Endothelial cell of umbilical vein (primary cell): Measurements from ENCODE around the gene CNN1. TPM values are rescaled to one million over a fixed set of nuclear protein-coding genes. Genes with fewer than 3 reads are reported as not detected.
A peak's percentile ranks its signal among the peaks of the same experiment; 100 is the strongest.

ENCODE experiments used
- BruUV-seq: library from RNA; stranded (reverse); fragments of 400-500 nt; replicated peaks from 2 replicates; lab custom pipeline; 2021; lab: Mats Ljungman, UMichigan
- CTCF ChIA-PET: fragments of 300-600, 350-600 bp; sonication (Branson Sonifier 250); formaldehyde crosslinking; loops from one replicate; lab custom pipeline; 2021; ENCODE audit warnings: antibody characterized with exemption, inconsistent platforms; lab: Charles Lee
- POLR2A ChIA-PET: fragments of 300-600, 350-600 bp; sonication (Branson Sonifier 250); formaldehyde crosslinking; loops from one replicate; lab custom pipeline; 2021; ENCODE audit warnings: antibody characterized with exemption, inconsistent platforms; lab: Charles Lee
- DNase-seq: peaks from one replicate; pipeline ENCODE4 v3.0.0-alpha.2; 2011; ENCODE audit warnings: low read depth, low spot score
- FAIRE-seq: peaks from 2 replicates; lab custom pipeline; 2011; peaks lifted over from hg19 to GRCh38; lab: Jason Lieb, UNC
- H2AFZ ChIP-seq: 2 replicates; pipeline ENCODE4 v1.6.0; 2012; ENCODE audit warnings: low read depth, low read length, control low read depth, inconsistent platforms
- H3K27ac ChIP-seq: 2 replicates; pipeline ENCODE4 v1.5.1; 2011; ENCODE audit warnings: low read depth, mild to moderate bottlenecking, control low read depth, low read length, moderate library complexity; ENCODE audit not compliant: insufficient read depth
- H3K27me3 ChIP-seq, 2 experiments: 2 replicates each; pipeline versions ENCODE4 v1.6.0 to v1.6.1; 2011; ENCODE audit warnings: low read length in 2 of 2, mixed read lengths in 1 of 2; ENCODE audit not compliant: control insufficient read depth in 2 of 2, insufficient read depth in 2 of 2
- H3K36me3 ChIP-seq, 2 experiments: 2 replicates in 1 of 2; 3 replicates in 1 of 2; pipeline ENCODE4 v1.5.1; 2011; ENCODE audit warnings: low read length in 2 of 2, mild to moderate bottlenecking in 1 of 2, moderate library complexity in 1 of 2; ENCODE audit not compliant: control insufficient read depth in 2 of 2, insufficient read depth in 2 of 2; ENCODE audit errors: extremely low read depth in 1 of 2
- H3K4me1 ChIP-seq: 3 replicates; pipeline ENCODE4 v1.5.1; 2011; ENCODE audit warnings: mild to moderate bottlenecking, low read length; ENCODE audit not compliant: control insufficient read depth, insufficient read depth; ENCODE audit errors: extremely low read depth
- H3K4me2 ChIP-seq: 2 replicates; pipeline ENCODE4 v1.6.1; 2011; ENCODE audit warnings: low read length, control low read depth, mixed read lengths; ENCODE audit not compliant: insufficient read depth
- H3K4me3 ChIP-seq, 3 experiments: fragments of 200-600 bp in 1 of 3; sonication (generic), shearing (Covaris generic) in 1 of 3; replicated peaks in 1 of 3; 2 replicates each; pipeline ENCODE4 v1.5.1; 2011 to 2016; ENCODE audit warnings: control low read depth in 3 of 3, low read length in 3 of 3, mild to moderate bottlenecking in 2 of 3, inconsistent platforms in 1 of 3, low read depth in 1 of 3, moderate library complexity in 1 of 3; ENCODE audit not compliant: insufficient read depth in 1 of 3
- H3K79me2 ChIP-seq: 2 replicates; pipeline ENCODE4 v1.6.0; 2012; ENCODE audit warnings: low read length, inconsistent platforms; ENCODE audit not compliant: control insufficient read depth, insufficient read depth
- H3K9ac ChIP-seq: replicated peaks from 2 replicates; pipeline ENCODE3; 2011; ENCODE audit warnings: low read length, control low read depth; ENCODE audit not compliant: insufficient read depth; ENCODE audit errors: extremely low read depth
- H3K9me1 ChIP-seq: replicated peaks from 3 replicates; pipeline ENCODE4 v1.6.0; 2011; ENCODE audit warnings: mild to moderate bottlenecking, low read length; ENCODE audit not compliant: control insufficient read depth, insufficient read depth; ENCODE audit errors: extremely low read depth
- H3K9me3 ChIP-seq: replicated peaks from 2 replicates; pipeline ENCODE4 v1.5.1; 2012; ENCODE audit warnings: low read length, inconsistent platforms; ENCODE audit not compliant: control insufficient read depth, insufficient read depth
- H4K20me1 ChIP-seq: replicated peaks from 2 replicates; pipeline ENCODE3; 2011; ENCODE audit warnings: mild to moderate bottlenecking, low read length; ENCODE audit not compliant: control insufficient read depth, insufficient read depth; ENCODE audit errors: extremely low read depth
- JUN ChIP-seq: IDR thresholded peaks from 2 replicates; pipeline ENCODE4 v1.6.1; 2011; ENCODE audit warnings: borderline replicate concordance, low read depth; ENCODE audit not compliant: insufficient read length, insufficient read depth
- MAX ChIP-seq: IDR thresholded peaks from 2 replicates; pipeline ENCODE4 v1.6.1; 2011; ENCODE audit not compliant: insufficient read depth, insufficient read length
- POLR2A ChIP-seq: IDR thresholded peaks from 2 replicates; pipeline ENCODE4 v1.6.1; 2012; ENCODE audit warnings: low read depth, mild to moderate bottlenecking, control low read depth, low read length
- POLR2AphosphoS5 ChIP-seq: IDR thresholded peaks from 2 replicates; pipeline ENCODE4 v1.6.1; 2012; ENCODE audit warnings: low read depth, mild to moderate bottlenecking, control low read depth, low read length, moderate library complexity; ENCODE audit not compliant: insufficient read depth
- dilution Hi-C: fragments of 300-500 bp; cut with MboI; formaldehyde crosslinking; loops from one replicate; pipeline ENCODE4 v1.15.0; 2019; ENCODE audit warnings: low sequenced_read_pairs; ENCODE audit not compliant: extremely low pct_ligation_motif_present
- intact Hi-C: fragments of 100-400 bp; cut with micrococcal nuclease; formaldehyde crosslinking; loops from one replicate; pipeline ENCODE4 v1.10.0; 2022
- polyA plus RNA-seq, 4 experiments: library from polyadenylated mRNA; depleted of rRNA in 3 of 4; stranded (reverse) in 3 of 4; unstranded in 1 of 4; fragments of >200 nt; gene quantifications; 2 replicates each; pipeline versions ENCODE4 v1.2.1 to v1.2.3, GENCODE V29; 2011 to 2012; ENCODE audit warnings: missing spikeins in 1 of 4
- total RNA-seq: library from RNA; stranded (reverse); gene quantifications from 2 replicates; pipeline ENCODE4 v1.2.3, GENCODE V29; 2021
- TF ChIP-seq, protein P1 (sequence below), 2 donors: IDR thresholded peaks; 1 replicate in 1 of 2; 2 replicates in 1 of 2; pipeline ENCODE4 v1.5.1; 2011; ENCODE audit warnings: low read length in 2 of 2, mild to moderate bottlenecking in 2 of 2, moderate library complexity in 2 of 2, control low read depth in 1 of 2, inconsistent platforms in 1 of 2, low read depth in 1 of 2; ENCODE audit not compliant: insufficient read depth in 1 of 2; ENCODE audit errors: extremely low read depth in 1 of 2

The CNN1 gene
- total and polyA plus RNA-seq, 2 donors (not counting 3 experiments of a cell fraction or from before 2014, with no cell fraction given), result 0.76 TPM; not detected in 1

- Histone ChIP-seq H3K9ac (no peak overlapping the region), H3K4me3 (no peak overlapping the region), H3K27ac (no peak overlapping the region), H3K79me2 (peaks cover 34% of the 10 kb centered on the region), H3K9me3 (no peaks in the 10 kb centered on the region), H3K4me2 (no peak overlapping the region), H3K36me3 (no peaks in the 10 kb centered on the region), H4K20me1 (no peaks in the 10 kb centered on the region), H3K9me1 (no peaks in the 10 kb centered on the region), H2AFZ (peak overlapping the region; percentile 79), H3K4me1 (peaks cover 8% of the 10 kb centered on the region), H3K27me3 (no peaks in the 10 kb centered on the region)
- ChIA-PET POLR2A (no interaction called here), CTCF (no interaction called here)
- no TSS peak for BruUV-seq
- FAIRE-seq (peak; percentile 37), DNase-seq (no peak)
- TF ChIP-seq POLR2A (no peak), POLR2AphosphoS5 (no peak), MAX (no peak)
- intact Hi-C loops, result loop anchor here (2.0 to 10.0 kb wide), 3 partner anchors 31 to 389 kb away; partner anchors contain the start of gene ZNF823
- dilution Hi-C loops, result no loop called here
Observed at GRCh38 chr19:11596156-11596555, 57.5 kb downstream of the CNN1 start.

GRCh38 chr19:11597202-11598102 lies 58.8 kb downstream of the CNN1 start, which contains the start of gene ZNF627:
Gene ZNF627 (plus strand): TSS chr19:11597483. CDS start chr19:11597628, 145 bp downstream.
- TF ChIP-seq MAX, result no peak
- TF ChIP-seq JUN, result no peak
- peak; percentile 94 for TF ChIP-seq POLR2AphosphoS5
- TF ChIP-seq, protein P1, sequence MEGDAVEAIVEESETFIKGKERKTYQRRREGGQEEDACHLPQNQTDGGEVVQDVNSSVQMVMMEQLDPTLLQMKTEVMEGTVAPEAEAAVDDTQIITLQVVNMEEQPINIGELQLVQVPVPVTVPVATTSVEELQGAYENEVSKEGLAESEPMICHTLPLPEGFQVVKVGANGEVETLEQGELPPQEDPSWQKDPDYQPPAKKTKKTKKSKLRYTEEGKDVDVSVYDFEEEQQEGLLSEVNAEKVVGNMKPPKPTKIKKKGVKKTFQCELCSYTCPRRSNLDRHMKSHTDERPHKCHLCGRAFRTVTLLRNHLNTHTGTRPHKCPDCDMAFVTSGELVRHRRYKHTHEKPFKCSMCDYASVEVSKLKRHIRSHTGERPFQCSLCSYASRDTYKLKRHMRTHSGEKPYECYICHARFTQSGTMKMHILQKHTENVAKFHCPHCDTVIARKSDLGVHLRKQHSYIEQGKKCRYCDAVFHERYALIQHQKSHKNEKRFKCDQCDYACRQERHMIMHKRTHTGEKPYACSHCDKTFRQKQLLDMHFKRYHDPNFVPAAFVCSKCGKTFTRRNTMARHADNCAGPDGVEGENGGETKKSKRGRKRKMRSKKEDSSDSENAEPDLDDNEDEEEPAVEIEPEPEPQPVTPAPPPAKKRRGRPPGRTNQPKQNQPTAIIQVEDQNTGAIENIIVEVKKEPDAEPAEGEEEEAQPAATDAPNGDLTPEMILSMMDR (IDR thresholded peaks at IDR 0.05; ENCODE audit: extremely low read depth in 1 of 2, insufficient read depth in 1 of 2, low read depth in 1 of 2, low read length in 2 of 2), result no peak
- TF ChIP-seq POLR2A, result peak; percentile 95
- CTCF ChIA-PET, result no interaction called here
- intact Hi-C loops, result loop anchor here (2.0 to 10.0 kb wide), 3 partner anchors 29 to 387 kb away; partner anchors contain the start of gene ZNF823

More at GRCh38 chr19:11597202-11598102, 58.8 kb downstream of the CNN1 start, which contains the start of gene ZNF627:
- Histone ChIP-seq H2AFZ (peak within 1 kb of the TSS; percentile 79), H3K4me2 (peak within 1 kb of the TSS; percentile 76), H3K4me1 (peaks cover 8% of the 10 kb centered on the region), H3K4me3 (peak within 1 kb of the TSS; percentile 94 to 97 (median 95)), H3K79me2 (peaks cover 44% of the 10 kb centered on the region), H3K27me3 (no peaks in the 10 kb centered on the region), H3K9me1 (no peaks in the 10 kb centered on the region), H3K27ac (peak within 1 kb of the TSS; percentile 84), H4K20me1 (no peaks in the 10 kb centered on the region), H3K9me3 (no peaks in the 10 kb centered on the region), H3K36me3 (no peaks in the 10 kb centered on the region), H3K9ac (peak within 1 kb of the TSS; percentile 94)
- peak; percentile 98 for FAIRE-seq
- no TSS peak for BruUV-seq
- POLR2A ChIA-PET, result no interaction called here
- dilution Hi-C loops, result no loop called here
- DNase-seq, result peak; percentile 97
